Stomach (tissue), 9 donors: ENCODE results near the gene PRDM8. TPM values are rescaled to one million over a fixed set of nuclear protein-coding genes. Genes with fewer than 3 reads are reported as not detected.
"Not testable (repeated sequence)": the region's sequence is repeated elsewhere in the genome, so short reads cannot be mapped to it uniquely, and the experiment has no call there.

ENCODE experiments used
- DNase-seq, 2 donors: peaks; one replicate each; pipeline versions ENCODE4 v3.0.0 to v3.0.0-alpha.2; 2013 to 2019
- H3K27ac ChIP-seq, 5 donors: fragments of 200-600 bp in 4 of 5; sonication (generic) in 4 of 5; one replicate each; pipeline ENCODE4 v1.5.1; 2013 to 2019; ENCODE audit warnings: mild to moderate bottlenecking in 1 of 5, moderate library complexity in 1 of 5
- H3K27me3 ChIP-seq, 3 donors: fragments of 200-600 bp; sonication (generic); one replicate each; pipeline ENCODE4 v1.5.1; 2017 to 2019; ENCODE audit warnings: mixed run types in 1 of 3
- H3K36me3 ChIP-seq, 4 donors: fragments of 200-600 bp; sonication (generic); 1 replicate in 3 of 4; 2 replicates in 1 of 4; pipeline ENCODE4 v1.5.1; 2016 to 2019
- H3K4me1 ChIP-seq, 4 donors: fragments of 200-600 bp; sonication (generic); one replicate each; pipeline ENCODE4 v1.5.1; 2016 to 2019
- H3K4me3 ChIP-seq, 4 donors: fragments of 200-600 bp; sonication (generic) in 3 of 4; one replicate each; pipeline ENCODE4 v1.5.1; 2016 to 2019; ENCODE audit warnings: mild to moderate bottlenecking in 1 of 4
- H3K9me3 ChIP-seq, 4 donors: fragments of 200-600 bp; sonication (generic); one replicate each; pipeline ENCODE4 v1.5.1; 2016 to 2019
- CTCF ChIP-seq, 7 experiments: fragments of 450-650 bp in 4 of 7; fragments of 200-600 bp in 3 of 7; sonication (generic) in 3 of 7; IDR thresholded peaks; one replicate each; pipeline ENCODE4 v1.5.1; 2016 to 2019; ENCODE audit warnings: antibody characterized with exemption in 7 of 7, control low read depth in 2 of 7, mild to moderate bottlenecking in 1 of 7
- EP300 ChIP-seq: sonication (generic); formaldehyde crosslinking; IDR thresholded peaks from one replicate; pipeline ENCODE4 v1.6.1; 2017; ENCODE audit warnings: antibody characterized with exemption
- POLR2A ChIP-seq, 4 donors: fragments of 450-650 bp; IDR thresholded peaks; one replicate each; pipeline ENCODE4 v1.6.1; 2016; ENCODE audit warnings: antibody characterized with exemption in 4 of 4, control low read depth in 2 of 4, mild to moderate bottlenecking in 1 of 4, moderate library complexity in 1 of 4
- POLR2AphosphoS5 ChIP-seq, 3 donors: sonication (generic); formaldehyde crosslinking; IDR thresholded peaks; one replicate each; pipeline ENCODE4 v1.6.1; 2016; ENCODE audit warnings: antibody characterized with exemption in 3 of 3
- WGBS, 5 donors: extraction: QIAGEN DNeasy Blood & Tissue Kit in 3 of 5; methylation state at CpG; one replicate each; pipeline versions ENCODE4 v1.1.5 to v1.1.7; 2013 to 2018; 5-methylcytosine and 5-hydroxymethylcytosine counted together
- intact Hi-C: fragments of 100-400 bp; cut with DNase I; formaldehyde crosslinking; loops from one replicate; pipeline ENCODE4 v1.15.1; 2023; ENCODE audit warnings: low total_unique reads
- polyA plus RNA-seq, 3 donors: library from polyadenylated mRNA; stranded (reverse); fragments of 200-250 nt; gene quantifications; one replicate each; pipeline ENCODE4 v1.2.3, GENCODE V29; 2013
- total RNA-seq, 5 donors: library from RNA; depleted of rRNA; stranded (reverse); fragments of >200 nt; gene quantifications; one replicate each; pipeline versions ENCODE4 v1.1.0 to v1.2.3, GENCODE V29; 2014 to 2016
- donor health status: healthy with polysubstance abuse.
- donor health status: Bipolar disorder and iron deficiency.
- donor health status: healthy.

PRDM8 gene
- total and polyA plus RNA-seq, 8 donors, result 1.6 to 22.8 (median 2.9) TPM; not detected in 1

GRCh38 chr4:80173401-80173800, 23.9 kb upstream of the PRDM8 start:
- H3K4me1 ChIP-seq, result no peaks in the 10 kb centered on the region
- H3K27ac ChIP-seq, result no peak overlapping the region
- DNase-seq, result peak in 1 of 2 donors; percentile 38
- H3K27me3 ChIP-seq, result no peaks in the 10 kb centered on the region
- H3K36me3 ChIP-seq, result no peaks in the 10 kb centered on the region
- TF ChIP-seq POLR2AphosphoS5 (IDR thresholded peaks at IDR 0.05), result no peak
- TF ChIP-seq POLR2A (IDR thresholded peaks at IDR 0.05), result no peak
- no peak for TF ChIP-seq EP300
- TF ChIP-seq CTCF (IDR thresholded peaks at IDR 0.05), result no peak
- H3K9me3 ChIP-seq, result peaks cover 0 to 4% (median under 1%) of the 10 kb centered on the region in 4 donors
- intact Hi-C loops, result no loop called here
- no peak overlapping the region for H3K4me3 ChIP-seq

GRCh38 chr4:80173841-80174240, 23.5 kb upstream of the PRDM8 start:
- DNase-seq, result no peak
- WGBS, 5 donors, result 64 to 91% (median 78%) methylated on average over 2 of the region's 2 CpGs
- peaks cover under 1 to 8% (median 3%) of the 10 kb centered on the region in 4 donors for H3K9me3 ChIP-seq
- intact Hi-C loops, result no loop called here
- no peaks in the 10 kb centered on the region for H3K27me3 ChIP-seq
- no peak for TF ChIP-seq POLR2A (IDR thresholded peaks at IDR 0.05)
- TF ChIP-seq POLR2AphosphoS5 (IDR thresholded peaks at IDR 0.05), result no peak
- no peak for TF ChIP-seq EP300
- TF ChIP-seq CTCF (IDR thresholded peaks at IDR 0.05), result no peak
- no peak overlapping the region for H3K27ac ChIP-seq
- no peak overlapping the region for H3K4me3 ChIP-seq
- H3K4me1 ChIP-seq, result no peaks in the 10 kb centered on the region
- H3K36me3 ChIP-seq, result no peaks in the 10 kb centered on the region

GRCh38 chr4:80177793-80178192, 19.5 kb upstream of the PRDM8 start:
- H3K27me3 ChIP-seq, H3K4me3 ChIP-seq, DNase-seq, H3K27ac ChIP-seq, H3K36me3 ChIP-seq, intact Hi-C loops, H3K4me1 ChIP-seq: not testable (repeated sequence)
- peaks cover 3 to 14% (median 9%) of the 10 kb centered on the region in 4 donors for H3K9me3 ChIP-seq

GRCh38 chr4:80178964-80179363, 18.3 kb upstream of the PRDM8 start:
- TF ChIP-seq POLR2A (IDR thresholded peaks at IDR 0.05) (no peak), CTCF (IDR thresholded peaks at IDR 0.05) (no peak), EP300 (no peak), POLR2AphosphoS5 (IDR thresholded peaks at IDR 0.05) (no peak)
- 93 to 98% (median 94%) methylated on average over 4 of the region's 4 CpGs for WGBS, 5 donors
- H3K4me1 ChIP-seq, result peaks cover 5 to 21% (median 17%) of the 10 kb centered on the region in 4 donors
- H3K4me3 ChIP-seq, result no peak overlapping the region
- H3K27ac ChIP-seq, result no peak overlapping the region
- no peaks in the 10 kb centered on the region for H3K36me3 ChIP-seq
- H3K27me3 ChIP-seq, result peaks cover 0 to 17% (median 2%) of the 10 kb centered on the region in 3 donors
- intact Hi-C loops, result no loop called here
- no peak for DNase-seq
- peaks cover 3 to 14% (median 9%) of the 10 kb centered on the region in 4 donors for H3K9me3 ChIP-seq

GRCh38 chr4:80179637-80180161, 17.6 kb upstream of the PRDM8 start:
- Histone ChIP-seq H3K27ac (no peak overlapping the region), H3K4me3 (no peak overlapping the region), H3K4me1 (peaks cover 10 to 29% (median 24%) of the 10 kb centered on the region in 4 donors), H3K27me3 (peaks cover 0 to 24% (median 4%) of the 10 kb centered on the region in 3 donors), H3K36me3 (no peaks in the 10 kb centered on the region), H3K9me3 (peaks cover 3 to 14% (median 9%) of the 10 kb centered on the region in 4 donors)
- intact Hi-C loops, result no loop called here
- no peak for DNase-seq
- WGBS, 5 donors, result 71 to 82% (median 76%) methylated on average over 3 of the region's 3 CpGs
- no peak for TF ChIP-seq CTCF (IDR thresholded peaks at IDR 0.05)
